NCI-H2029 treated with DMSO at 0.1 percent for 48 hours (cell line): ENCODE results near the gene CARD16.
A peak's percentile ranks its signal among the peaks of the same experiment; 100 is the strongest.
"Not testable (repeated sequence)": the region's sequence is repeated elsewhere in the genome, so short reads cannot be mapped to it uniquely, and the experiment has no call there.

Experiments
- DNase-seq: peaks from one replicate; lab custom pipeline; 2025; lab: John Stamatoyannopoulos, UW

CARD16 gene

GRCh38 chr11:105049481-105049880 lies 4.3 kb upstream of the CARD16 start:
- no peak for DNase-seq

DNA sequence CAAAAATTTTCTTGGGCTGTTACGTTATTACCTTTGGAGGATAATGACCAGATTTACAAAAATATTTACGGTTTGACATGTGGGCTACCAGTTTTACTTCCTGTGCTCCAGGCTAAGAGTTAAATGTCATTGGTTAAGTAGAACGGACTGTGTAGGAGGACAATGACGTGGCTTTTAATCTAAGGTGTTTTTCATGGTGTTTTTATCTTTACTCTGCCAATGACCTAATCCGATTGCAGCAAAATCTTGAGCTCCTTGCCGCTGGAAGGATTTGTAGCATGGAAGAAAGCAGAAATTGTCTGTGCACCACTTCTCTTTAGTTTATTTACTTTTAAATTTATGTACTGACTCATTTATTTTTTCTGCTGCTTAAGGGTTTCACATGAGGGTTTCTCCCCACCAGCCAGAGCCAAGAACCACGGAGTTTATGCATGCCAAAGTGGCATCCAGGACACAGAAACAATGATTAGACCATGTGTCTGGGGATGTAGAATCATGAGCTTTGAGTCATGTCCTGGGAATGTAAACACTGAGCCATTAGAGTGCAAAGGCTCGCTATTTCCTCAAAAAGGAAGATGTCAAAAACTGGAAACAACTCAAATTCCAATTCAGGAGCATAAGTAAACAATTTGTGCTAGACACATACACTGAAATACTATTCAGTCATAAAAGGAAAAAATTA lies 1.9 kb upstream of the CARD16 start:
- no peak for DNase-seq

- DNase-seq = no peak
These were observed 651 bp upstream of the CARD16 start for GRCh38 chr11:105045676-105046296.

DNA sequence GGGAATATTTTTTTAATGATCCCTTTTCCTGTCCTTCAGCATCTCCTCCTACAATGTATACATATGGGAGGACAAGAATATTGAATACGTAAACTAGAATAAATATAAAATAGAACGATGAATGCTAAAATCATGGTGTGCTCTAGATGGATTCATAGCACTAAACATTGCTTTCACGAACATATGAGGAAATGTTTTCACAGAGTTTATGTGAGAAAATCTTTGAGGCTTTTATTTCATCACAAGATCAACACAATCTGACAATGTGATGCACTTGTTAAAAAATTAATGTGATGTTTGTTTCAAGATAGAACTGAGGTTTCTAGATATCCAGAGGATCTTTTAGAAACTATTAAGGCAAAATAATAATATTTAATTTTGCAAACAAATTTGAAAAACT lies 3.0 kb downstream of the CARD16 start:
- DNase-seq = no peak

GRCh38 chr11:105040703-105041102 lies 4.4 kb downstream of the CARD16 start:
- DNase-seq = no peak

- DNase-seq = no peak
These were observed 10.1 kb downstream of the CARD16 start, which contains the start of gene CASP1 for GRCh38 chr11:105034813-105035620. Gene CASP1, minus strand, starts transcription at chr11:105035144. Its CDS starts 31 bp downstream, at chr11:105035113.

GRCh38 chr11:105034388-105034787 lies 10.7 kb downstream of the CARD16 start:
- DNase-seq = not testable (repeated sequence)

DNA sequence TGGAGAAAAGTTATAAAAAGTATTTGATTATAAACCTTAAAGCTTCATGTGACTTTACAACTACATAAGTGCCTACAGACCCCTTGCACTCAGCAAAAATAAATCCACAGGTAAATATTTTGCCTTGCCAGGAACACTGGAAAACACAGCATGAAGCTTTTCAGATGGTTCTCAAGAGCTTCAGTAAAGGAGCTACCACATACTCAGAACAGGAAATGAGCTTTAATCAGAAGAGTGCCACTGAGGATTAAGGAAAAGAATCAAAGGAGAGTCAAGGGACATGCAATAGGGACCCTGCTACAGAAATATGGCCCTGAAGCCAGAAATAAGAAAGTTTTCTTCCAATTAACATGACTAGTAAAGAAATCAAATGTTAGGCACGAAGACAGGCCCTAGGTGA lies 11.4 kb downstream of the CARD16 start:
- no peak for DNase-seq

- DNase-seq = no peak
These were observed 11.8 kb downstream of the CARD16 start for GRCh38 chr11:105033343-105033742.

DNA sequence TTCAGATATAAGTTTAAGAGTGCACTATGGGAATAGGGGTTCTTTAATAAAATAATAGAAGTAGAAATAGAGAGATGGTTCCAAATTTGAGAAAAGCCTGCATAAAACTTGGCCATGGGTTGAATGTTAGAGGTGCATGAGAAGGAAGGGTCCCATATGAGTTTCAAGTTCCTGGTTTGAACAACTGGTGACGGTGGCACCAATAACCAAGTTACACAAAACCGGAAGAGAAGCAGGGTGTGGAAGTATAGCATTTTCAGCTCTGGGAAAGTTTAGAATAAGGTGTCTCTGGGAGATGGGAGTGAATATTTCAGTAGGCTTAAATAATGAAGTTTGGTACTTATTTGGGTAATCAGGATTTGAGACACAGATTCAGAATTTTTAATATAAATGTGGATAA lies 12.6 kb downstream of the CARD16 start:
- DNase-seq = no peak

DNA sequence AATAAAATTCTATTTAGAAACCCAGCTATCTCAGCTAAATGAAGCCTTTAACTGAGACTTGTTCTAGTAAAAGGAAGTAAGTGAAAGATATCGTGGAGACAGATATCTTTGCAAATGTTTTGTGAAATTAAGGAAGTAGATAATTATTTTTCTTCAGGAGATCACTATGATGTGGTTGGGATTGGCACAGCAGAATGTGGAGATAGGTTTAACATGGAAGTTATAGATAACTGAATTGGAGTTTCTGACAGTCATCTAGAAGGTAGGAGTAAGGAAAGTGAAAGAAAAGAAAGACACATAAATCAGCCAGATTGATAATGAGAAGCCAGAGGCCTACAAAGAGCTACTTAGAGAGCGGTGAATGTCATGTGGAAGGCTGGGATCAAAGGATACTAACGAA lies 17.5 kb downstream of the CARD16 start:
- DNase-seq = no peak

DNA sequence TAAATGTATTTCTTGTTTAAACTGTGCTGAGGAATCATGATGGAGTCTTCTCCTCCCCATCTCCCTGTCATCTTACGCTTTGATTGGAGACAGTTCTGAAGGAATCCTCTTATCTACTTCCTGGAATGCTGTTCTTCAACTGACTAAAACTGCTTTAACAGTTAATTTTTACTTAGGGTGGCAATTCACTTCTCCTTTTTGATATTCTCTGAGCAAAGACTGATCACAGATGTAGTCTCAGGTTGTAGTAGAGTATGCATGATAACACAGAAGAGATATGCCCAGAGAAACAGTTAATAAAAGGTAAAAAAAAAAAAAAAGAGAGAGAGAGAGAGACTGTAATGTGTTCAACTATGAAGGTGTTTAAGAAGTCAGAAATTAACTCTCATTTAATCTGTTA lies 20.7 kb downstream of the CARD16 start:
- DNase-seq = no peak

GRCh38 chr11:105023003-105023402 lies 22.1 kb downstream of the CARD16 start, which contains the start of gene CASP5:
Gene CASP5, minus strand, starts transcription at chr11:105023168. Its CDS starts 32 bp downstream, at chr11:105023136.
- DNase-seq = no peak

GRCh38 chr11:105022527-105022926 lies 22.6 kb downstream of the CARD16 start:
- no peak for DNase-seq

- DNase-seq = no peak
These were observed 37.7 kb downstream of the CARD16 start for GRCh38 chr11:105007463-105007862.

DNA sequence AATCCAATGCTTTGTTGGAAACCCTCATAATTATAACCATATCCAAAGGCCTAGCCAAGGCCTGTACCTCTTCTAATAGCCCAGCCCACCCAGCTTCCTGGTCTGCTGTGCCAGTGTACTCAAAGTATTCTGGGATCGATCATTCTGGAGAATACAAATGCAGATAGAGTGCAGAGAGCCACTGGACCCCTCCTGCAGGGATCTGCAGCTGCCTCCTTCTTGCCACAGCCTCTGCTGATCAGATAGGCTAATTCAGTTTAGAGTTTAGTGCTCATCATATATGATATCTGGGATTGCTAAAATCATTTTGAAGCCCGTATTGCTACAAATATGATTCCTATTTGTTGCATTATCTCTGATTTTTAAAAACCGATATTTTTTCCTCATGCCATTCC lies 39.7 kb downstream of the CARD16 start:
- no peak for DNase-seq

- no peak for DNase-seq
These were observed 41.1 kb downstream of the CARD16 start for GRCh38 chr11:105004021-105004420.

- no peak for DNase-seq
These were observed 42.0 kb downstream of the CARD16 start for GRCh38 chr11:105003151-105003550.

DNA sequence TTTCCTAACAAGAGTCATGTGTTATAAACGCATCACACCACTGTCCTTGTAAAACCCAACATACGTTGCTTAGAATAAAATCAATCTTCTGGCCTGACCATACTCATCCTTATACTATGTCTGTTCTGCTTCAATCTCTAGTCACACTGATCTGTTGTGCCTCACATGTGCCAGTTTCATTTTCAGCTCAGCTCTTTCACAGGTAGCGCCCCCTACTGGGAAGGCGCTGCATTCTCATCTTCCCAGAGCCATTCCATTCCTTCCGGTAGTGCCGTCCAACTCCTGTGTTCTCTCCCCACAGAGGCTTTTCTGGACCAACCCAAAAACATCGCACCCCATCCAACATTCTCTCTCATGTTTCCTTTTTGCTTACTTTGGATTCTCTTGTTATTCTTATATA lies 44.3 kb downstream of the CARD16 start:
- DNase-seq = no peak

DNA sequence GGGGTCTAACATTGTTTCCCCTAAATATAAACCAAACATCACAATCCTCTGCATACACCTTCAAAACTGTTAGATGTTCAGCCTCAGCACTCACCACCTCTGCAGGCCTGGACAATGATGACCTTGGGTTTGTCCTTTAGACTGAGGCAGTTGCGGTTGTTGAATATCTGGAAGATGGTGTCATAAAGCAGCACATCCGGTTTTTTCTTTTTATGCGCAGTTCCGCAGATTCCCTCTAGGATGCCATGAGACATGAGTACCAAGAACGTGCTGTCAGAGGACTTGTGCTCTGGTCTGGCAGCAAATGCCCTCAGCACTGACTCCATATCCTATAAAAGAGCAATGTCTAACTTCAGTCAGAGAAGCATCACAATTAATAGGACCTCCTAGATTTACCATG lies 45.0 kb downstream of the CARD16 start:
- no peak for DNase-seq

DNA sequence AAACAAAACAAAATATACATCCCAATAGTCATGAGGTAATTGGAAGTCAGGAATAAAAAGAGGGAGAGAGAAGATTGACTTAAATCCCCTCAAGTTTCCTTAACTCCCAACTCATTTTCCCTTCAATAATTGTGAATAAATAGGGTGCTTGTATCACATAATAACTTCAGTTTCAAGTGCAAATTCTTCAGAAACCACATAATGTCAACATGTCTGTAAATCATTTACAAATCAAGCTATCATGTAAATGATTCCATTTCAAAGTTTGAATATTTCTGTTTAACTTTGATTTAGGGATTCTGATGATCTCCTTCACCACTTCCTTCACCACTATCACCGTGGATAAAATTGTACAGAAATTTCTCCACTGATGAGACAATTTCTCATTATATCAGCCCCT lies 45.4 kb downstream of the CARD16 start:
- no peak for DNase-seq

DNA sequence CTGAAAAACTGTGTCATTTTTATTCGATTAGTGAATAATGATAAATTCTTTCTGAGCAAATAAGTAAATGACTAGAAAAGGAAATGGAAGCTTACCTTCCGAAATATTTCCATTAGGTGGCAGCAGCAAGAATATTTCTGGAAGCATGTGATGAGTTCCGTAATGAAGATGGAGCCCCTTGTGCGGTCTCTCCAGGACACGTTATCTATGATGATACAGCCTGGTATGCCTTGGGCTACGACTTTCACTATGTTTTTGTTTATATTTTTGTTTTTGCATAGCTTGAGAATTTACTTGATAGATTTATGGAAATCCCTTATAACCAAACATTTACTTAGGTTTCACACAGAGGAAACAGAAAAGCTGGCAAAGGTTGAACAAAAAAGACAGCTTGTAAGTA lies 47.8 kb downstream of the CARD16 start:
- DNase-seq = no peak

DNA sequence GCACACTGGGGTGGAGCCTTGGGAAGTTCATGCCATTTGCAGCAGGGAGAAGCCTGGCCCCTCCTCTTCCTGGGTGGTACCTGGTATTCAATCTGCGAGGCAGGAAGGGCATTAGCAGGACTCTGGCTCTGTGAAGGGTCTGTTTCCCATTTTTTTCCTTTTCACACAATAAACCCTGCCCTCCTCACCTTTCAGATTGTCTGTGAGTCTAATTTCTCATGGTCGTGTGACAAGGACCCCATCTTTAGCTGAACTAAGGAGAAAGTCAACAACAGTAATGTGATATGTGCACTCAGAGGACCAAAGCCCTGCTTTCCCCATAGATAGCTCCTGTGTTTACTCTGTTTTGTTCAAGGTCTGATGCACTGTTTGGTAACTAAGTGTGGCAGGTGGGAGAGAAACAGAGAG lies 50.1 kb downstream of the CARD16 start:
- peak; percentile 90 for DNase-seq
